Panc1 (cell line): Measurements from ENCODE around the gene RTL1. TPM values are rescaled to one million over a fixed set of nuclear protein-coding genes. Genes with fewer than 3 reads are reported as not detected.

Source experiments
- ATAC-seq: fragments of 200-7000 bp; cut with Tn5 transposase; 2 replicates; pipeline ENCODE4 v1.9.1; 2020; ENCODE audit warnings: mild to moderate bottlenecking, moderate library complexity
- BruUV-seq: library from RNA; stranded (reverse); fragments of 400-500 nt; replicated peaks from 2 replicates; lab custom pipeline; 2021; lab: Mats Ljungman, UMichigan
- CTCF ChIA-PET: fragments of 300-600 bp; sonication (Branson Sonifier 250); formaldehyde crosslinking; loops from one replicate; lab custom pipeline; 2022; ENCODE audit warnings: antibody characterized with exemption; lab: Charles Lee
- POLR2A ChIA-PET: fragments of 300-600 bp; sonication (Branson Sonifier 250); formaldehyde crosslinking; loops from one replicate; lab custom pipeline; 2022; ENCODE audit warnings: antibody characterized with exemption; lab: Charles Lee
- DNase-seq: peaks from one replicate; pipeline ENCODE4 v3.0.0-alpha.2; 2010; ENCODE audit warnings: low read depth, low spot score
- H3K27ac ChIP-seq: 2 replicates; pipeline ENCODE4 v1.5.1; 2011; ENCODE audit warnings: mild to moderate bottlenecking, low read length, inconsistent platforms
- H3K27me3 ChIP-seq: fragments of 200-500 bp; sonication (Bioruptor generic); 2 replicates; pipeline ENCODE4 v1.6.0; 2014; ENCODE audit warnings: low read length, inconsistent platforms; ENCODE audit not compliant: control insufficient read depth, insufficient read depth
- H3K36me3 ChIP-seq: fragments of 200-500 bp; sonication (Bioruptor generic); 2 replicates; pipeline ENCODE4 v1.5.1; 2014; ENCODE audit warnings: inconsistent platforms, mild to moderate bottlenecking, low read length, moderate library complexity; ENCODE audit not compliant: control insufficient read depth, insufficient read depth
- H3K4me1 ChIP-seq: 2 replicates; pipeline ENCODE4 v1.5.1; 2011; ENCODE audit warnings: inconsistent platforms, mild to moderate bottlenecking, low read length, moderate library complexity; ENCODE audit not compliant: control insufficient read depth, insufficient read depth
- H3K4me3 ChIP-seq, 2 experiments: 2 replicates each; pipeline ENCODE4 v1.5.1; 2011 to 2012; ENCODE audit warnings: low read depth in 2 of 2, low read length in 2 of 2, mild to moderate bottlenecking in 2 of 2, inconsistent platforms in 1 of 2, moderate library complexity in 1 of 2
- H3K9me3 ChIP-seq: fragments of 200-500 bp; sonication (Bioruptor generic); 2 replicates; pipeline ENCODE4 v1.5.1; 2014; ENCODE audit warnings: low read depth, mild to moderate bottlenecking, inconsistent platforms, low read length, moderate library complexity; ENCODE audit not compliant: control insufficient read depth, insufficient read depth
- CTCF ChIP-seq: fragments of 450-650 bp; IDR thresholded peaks from 2 replicates; pipeline ENCODE4 v1.5.1; 2017; ENCODE audit warnings: mild to moderate bottlenecking
- POLR2AphosphoS5 ChIP-seq: IDR thresholded peaks from 2 replicates; pipeline ENCODE4 v1.6.1; 2012; ENCODE audit warnings: mild to moderate bottlenecking, low read depth, low read length, moderate library complexity
- REST ChIP-seq, 2 experiments: IDR thresholded peaks; 2 replicates each; pipeline ENCODE4 v1.6.1; 2011 to 2012; ENCODE audit warnings: low read depth in 2 of 2, control low read depth in 1 of 2, low read length in 1 of 2, mild to moderate bottlenecking in 1 of 2, moderate library complexity in 1 of 2; ENCODE audit not compliant: insufficient read depth in 1 of 2
- SIN3A ChIP-seq: IDR thresholded peaks from 2 replicates; pipeline ENCODE4 v1.6.1; 2012; ENCODE audit warnings: low read depth, mild to moderate bottlenecking, low read length, moderate library complexity, borderline replicate concordance; ENCODE audit not compliant: insufficient read depth
- TCF7L2 ChIP-seq: IDR thresholded peaks from 2 replicates; pipeline ENCODE4 v1.6.1; 2011; ENCODE audit warnings: mild to moderate bottlenecking, low read depth, low read length, inconsistent platforms
- in situ Hi-C: cut with HindIII; loops from 2 replicates; pipeline ENCODE4 v1.10.0; 2016; ENCODE audit warnings: low sequenced_read_pairs, low pct_unique_long_range_greater_than_20kb
- intact Hi-C: fragments of 100-400 bp; cut with micrococcal nuclease; formaldehyde crosslinking; loops from one replicate; pipeline ENCODE4 v1.10.0; 2022; ENCODE audit not compliant: unreplicated experiment
- total RNA-seq: library from RNA; stranded (reverse); gene quantifications from one replicate; pipeline ENCODE4 v1.2.1, GENCODE V29; 2021; ENCODE audit not compliant: unreplicated experiment

The RTL1 gene
- total RNA-seq, 1 experiment from 2014 or later, result not detected

GRCh38 chr14:100856056-100856950 is 47.2 kb downstream of the RTL1 start:
- H3K4me1 ChIP-seq, result no peaks in the 10 kb centered on the region
- DNase-seq (no peak), ATAC-seq (no peak)
- CTCF ChIA-PET, result no interaction called here
- H3K4me3 ChIP-seq, result no peak overlapping the region
- POLR2A ChIA-PET, result no interaction called here
- H3K27me3 ChIP-seq, result no peaks in the 10 kb centered on the region
- intact Hi-C loops, result no loop called here
- TF ChIP-seq SIN3A, result no peak
- no peak for TF ChIP-seq POLR2AphosphoS5
- no peak overlapping the region for H3K27ac ChIP-seq
- H3K36me3 ChIP-seq, result no peaks in the 10 kb centered on the region
- H3K9me3 ChIP-seq, result no peaks in the 10 kb centered on the region
- in situ Hi-C loops, result no loop called here
- no TSS peak for BruUV-seq

- no peaks in the 10 kb centered on the region for H3K9me3 ChIP-seq
- no peaks in the 10 kb centered on the region for H3K27me3 ChIP-seq
- BruUV-seq, result no TSS peak
- H3K27ac ChIP-seq, result no peak overlapping the region
- ChIA-PET CTCF (interaction anchor here (0.6 kb wide), 1 partner anchor 31 kb away, joined by 3 read pairs; no protein-coding TSS in a partner anchor), POLR2A (no interaction called here)
- ATAC-seq, result no peak
- intact Hi-C loops, result no loop called here
- no peaks in the 10 kb centered on the region for H3K4me1 ChIP-seq
- no peak overlapping the region for H3K4me3 ChIP-seq
- in situ Hi-C loops, result no loop called here
- no peak for DNase-seq
- TF ChIP-seq TCF7L2, result no peak
- no peak for TF ChIP-seq SIN3A
- no peak; the same call in 1 of the 2 replicates for TF ChIP-seq CTCF
- no peak for TF ChIP-seq POLR2AphosphoS5
- TF ChIP-seq REST (IDR thresholded peaks at IDR 0.05; ENCODE audit: insufficient read depth in 1 of 2, low read depth in 2 of 2, low read length in 1 of 2), result no peak
- no peaks in the 10 kb centered on the region for H3K36me3 ChIP-seq
These were observed 48.1 kb downstream of the RTL1 start for GRCh38 chr14:100855256-100855930.
